ENCODE data around the gene BCL2. TPM values are rescaled to one million over a fixed set of nuclear protein-coding genes. Genes with fewer than 3 reads are reported as not detected.

Gene BCL2
- total RNA-seq, 1 experiment from 2014 or later = 1.3 TPM

DNA sequence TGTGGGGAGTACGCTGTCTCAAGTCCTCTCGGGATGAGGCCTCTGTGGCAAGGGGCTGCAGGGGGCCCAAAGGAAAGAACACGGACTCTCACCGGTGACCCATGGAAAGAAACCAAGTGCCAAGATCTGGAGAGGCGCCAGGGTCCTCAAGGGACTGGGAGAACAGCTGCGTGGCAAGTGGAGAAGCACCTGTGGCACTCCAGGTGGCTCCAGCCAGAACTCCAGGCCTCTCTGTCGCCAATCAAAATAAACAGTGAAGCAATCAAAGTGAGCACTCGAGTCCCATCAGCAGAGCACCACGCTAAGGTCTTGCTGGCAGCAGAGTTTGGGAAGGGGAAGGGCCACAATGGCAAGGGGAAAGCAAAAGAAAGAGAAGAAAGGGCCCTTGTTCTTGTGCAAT lies 54.7 kb downstream of the BCL2 start:
- Histone ChIP-seq H2BK12ac (ENCODE audit: insufficient read length, low read depth, low read length) (no peak overlapping the region), H2BK20ac (ENCODE audit: low read depth, low read length, poor library complexity, severe bottlenecking) (no peak overlapping the region), H3K4me1 (ENCODE audit: insufficient read depth, low read length) (no peaks in the 10 kb centered on the region), H2BK120ac (ENCODE audit: low read depth, low read length, poor library complexity, severe bottlenecking) (no peak overlapping the region), H2AK5ac (ENCODE audit: insufficient read length, low read length) (no peak overlapping the region), H3T11ph (ENCODE audit: low read length) (no peak overlapping the region), H3K4ac (ENCODE audit: low read depth, low read length) (no peak overlapping the region), H3K9ac (ENCODE audit: extremely low read depth, insufficient read length, low read length) (no peak overlapping the region), H4K91ac (ENCODE audit: insufficient read length, low read depth, low read length) (no peak overlapping the region), H3K9me3 (ENCODE audit: control insufficient read depth, low read depth, low read length) (no peaks in the 10 kb centered on the region), H3K23ac (ENCODE audit: insufficient read length, low read depth, low read length) (no peak overlapping the region), H3K27me3 (ENCODE audit: insufficient read depth, low read length) (no peaks in the 10 kb centered on the region), H3K79me2 (ENCODE audit: insufficient read depth, low read length) (no peaks in the 10 kb centered on the region), H2BK15ac (ENCODE audit: low read depth, low read length) (no peak overlapping the region), H3K23me2 (ENCODE audit: insufficient read length, low read depth, low read length, poor library complexity, severe bottlenecking) (no peaks in the 10 kb centered on the region), H2BK5ac (ENCODE audit: insufficient read length, low read length) (no peak overlapping the region), H3K79me1 (ENCODE audit: insufficient read depth, low read depth, low read length, poor library complexity, severe bottlenecking) (no peaks in the 10 kb centered on the region), H4K8ac (replicated peaks; ENCODE audit: insufficient read length, low read depth, low read length) (no peak overlapping the region), H4K20me1 (ENCODE audit: control insufficient read depth, insufficient read depth, insufficient read length) (no peaks in the 10 kb centered on the region), H3K4me2 (ENCODE audit: insufficient read depth, insufficient read length, low read length) (no peak overlapping the region), H4K5ac (ENCODE audit: insufficient read length, low read depth, low read length) (no peak overlapping the region), H3K27ac (ENCODE audit: insufficient read length, low read depth, low read length) (no peak overlapping the region), H2AFZ (ENCODE audit: low read length) (no peak overlapping the region), H3K14ac (ENCODE audit: insufficient read depth, low read length) (no peak overlapping the region), H3K56ac (ENCODE audit: insufficient read length, low read depth, low read length) (no peak overlapping the region), H3K18ac (ENCODE audit: insufficient read length, low read depth, low read length) (no peak overlapping the region)
- no peak overlapping the region for H3K27ac Mint-ChIP-seq
- TF ChIP-seq, protein P1, sequence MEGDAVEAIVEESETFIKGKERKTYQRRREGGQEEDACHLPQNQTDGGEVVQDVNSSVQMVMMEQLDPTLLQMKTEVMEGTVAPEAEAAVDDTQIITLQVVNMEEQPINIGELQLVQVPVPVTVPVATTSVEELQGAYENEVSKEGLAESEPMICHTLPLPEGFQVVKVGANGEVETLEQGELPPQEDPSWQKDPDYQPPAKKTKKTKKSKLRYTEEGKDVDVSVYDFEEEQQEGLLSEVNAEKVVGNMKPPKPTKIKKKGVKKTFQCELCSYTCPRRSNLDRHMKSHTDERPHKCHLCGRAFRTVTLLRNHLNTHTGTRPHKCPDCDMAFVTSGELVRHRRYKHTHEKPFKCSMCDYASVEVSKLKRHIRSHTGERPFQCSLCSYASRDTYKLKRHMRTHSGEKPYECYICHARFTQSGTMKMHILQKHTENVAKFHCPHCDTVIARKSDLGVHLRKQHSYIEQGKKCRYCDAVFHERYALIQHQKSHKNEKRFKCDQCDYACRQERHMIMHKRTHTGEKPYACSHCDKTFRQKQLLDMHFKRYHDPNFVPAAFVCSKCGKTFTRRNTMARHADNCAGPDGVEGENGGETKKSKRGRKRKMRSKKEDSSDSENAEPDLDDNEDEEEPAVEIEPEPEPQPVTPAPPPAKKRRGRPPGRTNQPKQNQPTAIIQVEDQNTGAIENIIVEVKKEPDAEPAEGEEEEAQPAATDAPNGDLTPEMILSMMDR (conservative IDR thresholded peaks at IDR 0.05) = no peak
- no peaks in the 10 kb centered on the region for H3K36me3 Mint-ChIP-seq (ENCODE audit: insufficient read depth in 1 of 3, low read depth in 3 of 3)
- peaks cover 3% of the 10 kb centered on the region for H3K27me3 Mint-ChIP-seq (ENCODE audit: low read depth)
- no peaks in the 10 kb centered on the region for H3K4me1 Mint-ChIP-seq
- no CpG with 5 or more reads among the region's 9 CpGs for WGBS (ENCODE audit: extremely low coverage, insufficient read length, low lambda C conversion rate)
- H3K9me3 Mint-ChIP-seq = no peaks in the 10 kb centered on the region
- H3K4me3 Mint-ChIP-seq = no peak overlapping the region
- DNase-seq = no peak

Data from H9 (cell line).